Astrocyte of the cerebellum (primary cell): ENCODE results near the gene TMEM94.

ENCODE experiments used
- DNase-seq: peaks from one replicate; pipeline ENCODE4 v3.0.0-alpha.2; 2011; ENCODE audit warnings: low read depth
- H3K4me3 ChIP-seq: 2 replicates; pipeline ENCODE4 v1.5.1; 2011; ENCODE audit warnings: mild to moderate bottlenecking, low read depth, low read length, moderate library complexity
- CTCF ChIP-seq: IDR thresholded peaks from 2 replicates; pipeline ENCODE4 v1.5.1; 2012; ENCODE audit warnings: low read length, low read depth, moderate library complexity, mild to moderate bottlenecking; ENCODE audit errors: missing control alignments
- in situ Hi-C: cut with HindIII; loops from 2 replicates; pipeline ENCODE4 v1.10.0; 2017; ENCODE audit warnings: low sequenced_read_pairs

Gene TMEM94

GRCh38 chr17:75485688-75486087 is 29.3 kb downstream of the TMEM94 start:
- TF ChIP-seq CTCF: no peak
- no peak for DNase-seq
- in situ Hi-C loops: loop anchor here (5.0 kb wide), 1 partner anchor 43 kb away; no protein-coding TSS in a partner anchor
- no peak overlapping the region for H3K4me3 ChIP-seq

- no peak for DNase-seq
- in situ Hi-C loops: loop anchor here (5.0 kb wide), 1 partner anchor 44 kb away; no protein-coding TSS in a partner anchor
- H3K4me3 ChIP-seq: no peak overlapping the region
- TF ChIP-seq CTCF: no peak
These were observed 29.7 kb downstream of the TMEM94 start for GRCh38 chr17:75486151-75486550.

GRCh38 chr17:75486951-75487350 is 30.5 kb downstream of the TMEM94 start:
- H3K4me3 ChIP-seq: no peak overlapping the region
- no peak for TF ChIP-seq CTCF
- in situ Hi-C loops: loop anchor here (5.0 kb wide), 1 partner anchor 45 kb away; no protein-coding TSS in a partner anchor
- DNase-seq: no peak

- DNase-seq: no peak
- no peak for TF ChIP-seq CTCF
- H3K4me3 ChIP-seq: no peak overlapping the region
- in situ Hi-C loops: loop anchor here (5.0 kb wide), 1 partner anchor 45 kb away; no protein-coding TSS in a partner anchor
These were observed 31.1 kb downstream of the TMEM94 start for GRCh38 chr17:75487351-75488070.

GRCh38 chr17:75488693-75489510 is 32.5 kb downstream of the TMEM94 start:
- H3K4me3 ChIP-seq: no peak overlapping the region
- in situ Hi-C loops: loop anchor here (5.0 kb wide), 1 partner anchor 47 kb away; no protein-coding TSS in a partner anchor
- no peak for TF ChIP-seq CTCF
- DNase-seq: no peak

- TF ChIP-seq CTCF: no peak
- in situ Hi-C loops: loop anchor here (5.0 kb wide), 1 partner anchor 47 kb away; no protein-coding TSS in a partner anchor
- no peak for DNase-seq
- no peak overlapping the region for H3K4me3 ChIP-seq
These were observed 33.1 kb downstream of the TMEM94 start for GRCh38 chr17:75489511-75489955.
